K562 (cell line): Measurements from ENCODE around the gene NIPAL4. TPM values are rescaled to one million over a fixed set of nuclear protein-coding genes. Genes with fewer than 3 reads are reported as not detected.

ENCODE experiments used
- ATAC-seq: fragments of 200-7000 bp; cut with Tn5 transposase; 3 replicates; pipeline ENCODE4 v1.9.1; 2020; ENCODE audit warnings: moderate library complexity
- BruUV-seq: library from RNA; stranded (reverse); fragments of 400-500 nt; replicated peaks from 2 replicates; lab custom pipeline; 2021; lab: Mats Ljungman, UMichigan
- CTCF ChIA-PET: fragments of 300-600 bp; formaldehyde crosslinking; extraction: SDS; loops from one replicate; lab custom pipeline; 2021; ENCODE audit warnings: low intra/inter-chr PET ratio; lab: Yijun Ruan, JAX
- POLR2A ChIA-PET: fragments of 300-600, 350-650 bp; sonication (Branson Sonifier 250); formaldehyde crosslinking; extraction: SDS; loops from one replicate; lab custom pipeline; 2021; ENCODE audit warnings: antibody characterized with exemption, inconsistent platforms; lab: Yijun Ruan, JAX
- DNase-seq, 4 experiments: peaks; one replicate each; pipeline versions ENCODE4 v3.0.0 to v3.0.0-alpha.2; 2011 to 2018; ENCODE audit warnings: low spot score in 3 of 4, mixed read lengths in 3 of 4; ENCODE audit errors: extremely low read depth in 1 of 4
- FAIRE-seq: peaks from 2 replicates; lab custom pipeline; 2011; peaks lifted over from hg19 to GRCh38; lab: Jason Lieb, UNC
- H2AFZ ChIP-seq: 2 replicates; pipeline ENCODE4 v1.6.0; 2011; ENCODE audit warnings: low read depth, low read length, control low read depth, inconsistent platforms
- H3K27ac ChIP-seq: fragments of 200-600 bp; 3 replicates; pipeline ENCODE4 v1.8.0; 2011; ENCODE audit warnings: low read depth, mild to moderate bottlenecking, control low read depth, inconsistent platforms, low read length, moderate library complexity, mixed read lengths; ENCODE audit errors: extremely low read depth
- H3K27me3 ChIP-seq, 2 experiments: fragments of 300-600 bp in 1 of 2; 2 replicates in 1 of 2; 3 replicates in 1 of 2; pipeline versions ENCODE4 v1.6.0 to v1.8.0; 2011; ENCODE audit warnings: inconsistent platforms in 2 of 2, low read length in 2 of 2, mild to moderate bottlenecking in 1 of 2, mixed read lengths in 1 of 2, moderate library complexity in 1 of 2; ENCODE audit not compliant: control insufficient read depth in 2 of 2, insufficient read depth in 2 of 2
- H3K36me3 ChIP-seq: fragments of 300-600 bp; 3 replicates; pipeline ENCODE4 v1.8.0; 2011; ENCODE audit warnings: mild to moderate bottlenecking, low read length, inconsistent platforms; ENCODE audit not compliant: control insufficient read depth, insufficient read depth
- H3K4me1 ChIP-seq, 2 experiments: fragments of 200-600 bp in 1 of 2; replicated peaks in 1 of 2; 2 replicates in 1 of 2; 3 replicates in 1 of 2; pipeline versions ENCODE4 v1.5.1 to v1.8.0; 2011; ENCODE audit warnings: inconsistent platforms in 2 of 2, low read length in 2 of 2, mild to moderate bottlenecking in 1 of 2, mixed read lengths in 1 of 2, moderate library complexity in 1 of 2; ENCODE audit not compliant: control insufficient read depth in 2 of 2, insufficient read depth in 2 of 2
- H3K4me2 ChIP-seq: 2 replicates; pipeline ENCODE4 v1.6.1; 2011; ENCODE audit warnings: low read length, control low read depth, inconsistent platforms, mixed read lengths; ENCODE audit not compliant: insufficient read depth
- H3K4me3 ChIP-seq: fragments of 200-600 bp; sonication (generic), shearing (Covaris generic); 2 replicates; pipeline ENCODE4 v1.5.1; 2016; ENCODE audit warnings: control low read depth, inconsistent platforms
- H3K79me2 ChIP-seq: fragments of 200-600 bp; 3 replicates; pipeline ENCODE4 v1.8.0; 2011; ENCODE audit warnings: low read length, inconsistent platforms; ENCODE audit not compliant: control insufficient read depth, insufficient read depth
- H3K9ac ChIP-seq, 2 experiments: 2 replicates each; pipeline versions ENCODE4 v1.6.0 to v1.6.1; 2011; ENCODE audit warnings: low read depth in 2 of 2, low read length in 2 of 2, control low read depth in 1 of 2, inconsistent platforms in 1 of 2, mild to moderate bottlenecking in 1 of 2, mixed read lengths in 1 of 2; ENCODE audit not compliant: insufficient read depth in 1 of 2
- H3K9me1 ChIP-seq: one replicate; pipeline ENCODE4 v1.6.0; 2011; ENCODE audit warnings: inconsistent platforms, mild to moderate bottlenecking, low read length, moderate library complexity; ENCODE audit not compliant: control insufficient read depth, insufficient read depth
- H3K9me3 ChIP-seq: replicated peaks from 2 replicates; pipeline ENCODE4 v1.5.1; 2011; ENCODE audit warnings: low read depth, low read length, inconsistent platforms; ENCODE audit not compliant: control insufficient read depth, insufficient read depth
- H4K20me1 ChIP-seq: replicated peaks from 2 replicates; pipeline ENCODE4 v1.6.1; 2011; ENCODE audit warnings: low read length, inconsistent platforms, mixed read lengths; ENCODE audit not compliant: control insufficient read depth, insufficient read depth
- CREM ChIP-seq: IDR thresholded peaks from 2 replicates; pipeline ENCODE4 v1.6.1; 2014; ENCODE audit warnings: antibody characterized with exemption, low read depth
- HNRNPL ChIP-seq: fragments of 200-400 bp; formaldehyde crosslinking; IDR thresholded peaks from 2 replicates; pipeline ENCODE4 v1.6.1; 2017; ENCODE audit warnings: low read depth, mild to moderate bottlenecking, low read length
- PHB ChIP-seq: fragments of 250-450 bp; sonication (Bioruptor Pico); IDR thresholded peaks from 2 replicates; pipeline ENCODE4 v1.5.0; 2021
- WGBS: fragments of 100-300 bp; shearing (Covaris generic); methylation state at CpG from one replicate; pipeline ENCODE4 v1.1.6; 2016; ENCODE audit warnings: low coverage, mixed read lengths; ENCODE audit not compliant: insufficient coverage; ENCODE audit errors: missing lambda C conversion rate; 5-methylcytosine and 5-hydroxymethylcytosine counted together
- in situ Hi-C: fragments of 300-500 bp; cut with MboI; formaldehyde crosslinking; loops from 4 replicates; pipeline ENCODE4 v1.15.0; 2018; ENCODE audit warnings: inconsistent platforms, mixed read lengths
- intact Hi-C: fragments of 100-400 bp; cut with micrococcal nuclease; formaldehyde crosslinking; loops from 2 replicates; pipeline ENCODE4 v1.14.2; 2022
- polyA plus RNA-seq, 8 experiments: library from polyadenylated mRNA; depleted of rRNA in 4 of 8; stranded (reverse) in 5 of 8; unstranded in 3 of 8; fragments of >200 nt; fragmentation: Nextera tagmentation in 2 of 8; fragmentation: Illumina TruSeq in 1 of 8; extraction: Ambion mirVana in 2 of 8; extraction: Trizol in 1 of 8; gene quantifications; 2 replicates each; pipeline versions ENCODE4 v1.2.1 to v1.2.3, GENCODE V29; 2011 to 2014; ENCODE audit warnings: inconsistent platforms in 1 of 8, missing spikeins in 1 of 8
- total RNA-seq, 7 experiments: library from RNA; depleted of rRNA in 6 of 7; stranded (reverse); fragments of >200 nt in 6 of 7; fragmentation: Illumina TruSeq in 2 of 7; extraction: Trizol in 2 of 7; gene quantifications; 2 replicates each; pipeline versions ENCODE4 v1.2.1 to v1.2.3, GENCODE V29; 2011 to 2021; ENCODE audit warnings: low replicate concordance in 1 of 7
- TF ChIP-seq, protein P1 (sequence below): sonication (generic); formaldehyde crosslinking; IDR thresholded peaks from 2 replicates; pipeline ENCODE4 v1.8.0; 2023; ENCODE audit warnings: mild to moderate bottlenecking, missing genetic modification reagents
- TF ChIP-seq, protein P2 (sequence below): fragments of 450-650 bp; IDR thresholded peaks from 2 replicates; pipeline ENCODE4 v1.6.1; 2016; ENCODE audit warnings: mild to moderate bottlenecking, moderate library complexity
- TF ChIP-seq, protein P3 (sequence below): fragments of 450-650 bp; IDR thresholded peaks from 2 replicates; pipeline ENCODE4 v1.6.1; 2017; ENCODE audit warnings: mild to moderate bottlenecking, moderate library complexity

Gene NIPAL4
- total and polyA plus RNA-seq, 9 of the 15 experiments (the other 6 are each of a cell fraction or from before 2014, with no cell fraction given): not detected

DNA sequence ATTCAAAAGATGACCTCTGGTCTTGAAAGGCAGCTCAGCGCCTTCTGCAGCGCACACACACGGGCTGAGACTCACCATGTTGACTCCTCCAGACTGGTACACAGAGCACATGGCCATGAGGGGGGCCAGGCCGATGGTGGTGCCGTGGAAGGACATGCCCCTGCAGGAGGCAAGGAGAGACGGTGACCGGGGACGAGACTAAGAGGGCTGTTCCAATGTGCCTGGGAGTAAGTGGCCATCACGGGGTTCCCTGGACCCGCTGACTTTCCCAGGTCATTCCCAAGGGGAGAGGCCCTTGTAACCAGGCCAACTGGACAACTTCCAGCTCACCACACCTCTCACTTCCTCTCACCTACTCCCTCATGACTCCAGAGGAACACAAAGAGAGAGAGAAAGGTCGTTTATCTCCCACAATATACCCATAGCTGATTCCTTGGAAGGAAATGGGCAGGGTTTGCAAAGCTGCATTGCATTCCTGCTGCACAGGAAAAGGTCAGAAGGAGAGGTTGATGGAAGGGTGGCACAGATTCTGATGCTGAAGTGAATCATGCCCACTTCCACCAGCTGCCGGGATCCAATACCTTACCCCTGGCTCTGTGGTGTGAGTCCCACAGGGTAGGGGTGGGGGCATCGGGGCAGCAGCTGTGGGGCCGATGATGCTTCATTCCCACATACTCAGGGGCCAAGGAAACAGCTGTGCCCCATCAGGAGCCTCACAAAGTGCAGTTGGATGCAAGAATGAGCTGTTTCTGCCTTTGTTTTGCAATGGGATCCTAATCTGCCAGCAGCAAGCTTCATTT lies 47.2 kb downstream of the NIPAL4 start:
- ATAC-seq: no peak
- Histone ChIP-seq H3K4me1 (peaks cover 0 to 9% of the 10 kb centered on the region in 2 experiments; a peak in 2 of 5 replicates), H3K79me2 (no peaks in the 10 kb centered on the region), H3K9ac (peak overlapping the region in 1 of 2 experiments; percentile 32; a peak in 1 of 4 replicates), H3K36me3 (no peaks in the 10 kb centered on the region), H3K4me2 (no peak overlapping the region), H4K20me1 (no peaks in the 10 kb centered on the region), H3K27me3 (peaks cover 0 to 7% of the 10 kb centered on the region in 2 experiments; a peak in 1 of 5 replicates), H3K9me1 (no peaks in the 10 kb centered on the region), H2AFZ (no peak overlapping the region), H3K27ac (no peak overlapping the region), H3K9me3 (no peaks in the 10 kb centered on the region), H3K4me3 (no peak overlapping the region)
- no TSS peak for BruUV-seq
- ChIA-PET POLR2A (no interaction called here), CTCF (no interaction called here)
- intact Hi-C loops: no loop called here
- WGBS: 26% methylated on average over 13 of the region's 14 CpGs
- DNase-seq: no peak
- in situ Hi-C loops: no loop called here
- FAIRE-seq: no peak
- TF ChIP-seq PHB (CRISPR knock-in tag) (no peak), HNRNPL (no peak), CREM (no peak)
- TF ChIP-seq, protein P1, sequence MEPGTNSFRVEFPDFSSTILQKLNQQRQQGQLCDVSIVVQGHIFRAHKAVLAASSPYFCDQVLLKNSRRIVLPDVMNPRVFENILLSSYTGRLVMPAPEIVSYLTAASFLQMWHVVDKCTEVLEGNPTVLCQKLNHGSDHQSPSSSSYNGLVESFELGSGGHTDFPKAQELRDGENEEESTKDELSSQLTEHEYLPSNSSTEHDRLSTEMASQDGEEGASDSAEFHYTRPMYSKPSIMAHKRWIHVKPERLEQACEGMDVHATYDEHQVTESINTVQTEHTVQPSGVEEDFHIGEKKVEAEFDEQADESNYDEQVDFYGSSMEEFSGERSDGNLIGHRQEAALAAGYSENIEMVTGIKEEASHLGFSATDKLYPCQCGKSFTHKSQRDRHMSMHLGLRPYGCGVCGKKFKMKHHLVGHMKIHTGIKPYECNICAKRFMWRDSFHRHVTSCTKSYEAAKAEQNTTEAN (CRISPR knock-in tag): no peak
- TF ChIP-seq, protein P2, sequence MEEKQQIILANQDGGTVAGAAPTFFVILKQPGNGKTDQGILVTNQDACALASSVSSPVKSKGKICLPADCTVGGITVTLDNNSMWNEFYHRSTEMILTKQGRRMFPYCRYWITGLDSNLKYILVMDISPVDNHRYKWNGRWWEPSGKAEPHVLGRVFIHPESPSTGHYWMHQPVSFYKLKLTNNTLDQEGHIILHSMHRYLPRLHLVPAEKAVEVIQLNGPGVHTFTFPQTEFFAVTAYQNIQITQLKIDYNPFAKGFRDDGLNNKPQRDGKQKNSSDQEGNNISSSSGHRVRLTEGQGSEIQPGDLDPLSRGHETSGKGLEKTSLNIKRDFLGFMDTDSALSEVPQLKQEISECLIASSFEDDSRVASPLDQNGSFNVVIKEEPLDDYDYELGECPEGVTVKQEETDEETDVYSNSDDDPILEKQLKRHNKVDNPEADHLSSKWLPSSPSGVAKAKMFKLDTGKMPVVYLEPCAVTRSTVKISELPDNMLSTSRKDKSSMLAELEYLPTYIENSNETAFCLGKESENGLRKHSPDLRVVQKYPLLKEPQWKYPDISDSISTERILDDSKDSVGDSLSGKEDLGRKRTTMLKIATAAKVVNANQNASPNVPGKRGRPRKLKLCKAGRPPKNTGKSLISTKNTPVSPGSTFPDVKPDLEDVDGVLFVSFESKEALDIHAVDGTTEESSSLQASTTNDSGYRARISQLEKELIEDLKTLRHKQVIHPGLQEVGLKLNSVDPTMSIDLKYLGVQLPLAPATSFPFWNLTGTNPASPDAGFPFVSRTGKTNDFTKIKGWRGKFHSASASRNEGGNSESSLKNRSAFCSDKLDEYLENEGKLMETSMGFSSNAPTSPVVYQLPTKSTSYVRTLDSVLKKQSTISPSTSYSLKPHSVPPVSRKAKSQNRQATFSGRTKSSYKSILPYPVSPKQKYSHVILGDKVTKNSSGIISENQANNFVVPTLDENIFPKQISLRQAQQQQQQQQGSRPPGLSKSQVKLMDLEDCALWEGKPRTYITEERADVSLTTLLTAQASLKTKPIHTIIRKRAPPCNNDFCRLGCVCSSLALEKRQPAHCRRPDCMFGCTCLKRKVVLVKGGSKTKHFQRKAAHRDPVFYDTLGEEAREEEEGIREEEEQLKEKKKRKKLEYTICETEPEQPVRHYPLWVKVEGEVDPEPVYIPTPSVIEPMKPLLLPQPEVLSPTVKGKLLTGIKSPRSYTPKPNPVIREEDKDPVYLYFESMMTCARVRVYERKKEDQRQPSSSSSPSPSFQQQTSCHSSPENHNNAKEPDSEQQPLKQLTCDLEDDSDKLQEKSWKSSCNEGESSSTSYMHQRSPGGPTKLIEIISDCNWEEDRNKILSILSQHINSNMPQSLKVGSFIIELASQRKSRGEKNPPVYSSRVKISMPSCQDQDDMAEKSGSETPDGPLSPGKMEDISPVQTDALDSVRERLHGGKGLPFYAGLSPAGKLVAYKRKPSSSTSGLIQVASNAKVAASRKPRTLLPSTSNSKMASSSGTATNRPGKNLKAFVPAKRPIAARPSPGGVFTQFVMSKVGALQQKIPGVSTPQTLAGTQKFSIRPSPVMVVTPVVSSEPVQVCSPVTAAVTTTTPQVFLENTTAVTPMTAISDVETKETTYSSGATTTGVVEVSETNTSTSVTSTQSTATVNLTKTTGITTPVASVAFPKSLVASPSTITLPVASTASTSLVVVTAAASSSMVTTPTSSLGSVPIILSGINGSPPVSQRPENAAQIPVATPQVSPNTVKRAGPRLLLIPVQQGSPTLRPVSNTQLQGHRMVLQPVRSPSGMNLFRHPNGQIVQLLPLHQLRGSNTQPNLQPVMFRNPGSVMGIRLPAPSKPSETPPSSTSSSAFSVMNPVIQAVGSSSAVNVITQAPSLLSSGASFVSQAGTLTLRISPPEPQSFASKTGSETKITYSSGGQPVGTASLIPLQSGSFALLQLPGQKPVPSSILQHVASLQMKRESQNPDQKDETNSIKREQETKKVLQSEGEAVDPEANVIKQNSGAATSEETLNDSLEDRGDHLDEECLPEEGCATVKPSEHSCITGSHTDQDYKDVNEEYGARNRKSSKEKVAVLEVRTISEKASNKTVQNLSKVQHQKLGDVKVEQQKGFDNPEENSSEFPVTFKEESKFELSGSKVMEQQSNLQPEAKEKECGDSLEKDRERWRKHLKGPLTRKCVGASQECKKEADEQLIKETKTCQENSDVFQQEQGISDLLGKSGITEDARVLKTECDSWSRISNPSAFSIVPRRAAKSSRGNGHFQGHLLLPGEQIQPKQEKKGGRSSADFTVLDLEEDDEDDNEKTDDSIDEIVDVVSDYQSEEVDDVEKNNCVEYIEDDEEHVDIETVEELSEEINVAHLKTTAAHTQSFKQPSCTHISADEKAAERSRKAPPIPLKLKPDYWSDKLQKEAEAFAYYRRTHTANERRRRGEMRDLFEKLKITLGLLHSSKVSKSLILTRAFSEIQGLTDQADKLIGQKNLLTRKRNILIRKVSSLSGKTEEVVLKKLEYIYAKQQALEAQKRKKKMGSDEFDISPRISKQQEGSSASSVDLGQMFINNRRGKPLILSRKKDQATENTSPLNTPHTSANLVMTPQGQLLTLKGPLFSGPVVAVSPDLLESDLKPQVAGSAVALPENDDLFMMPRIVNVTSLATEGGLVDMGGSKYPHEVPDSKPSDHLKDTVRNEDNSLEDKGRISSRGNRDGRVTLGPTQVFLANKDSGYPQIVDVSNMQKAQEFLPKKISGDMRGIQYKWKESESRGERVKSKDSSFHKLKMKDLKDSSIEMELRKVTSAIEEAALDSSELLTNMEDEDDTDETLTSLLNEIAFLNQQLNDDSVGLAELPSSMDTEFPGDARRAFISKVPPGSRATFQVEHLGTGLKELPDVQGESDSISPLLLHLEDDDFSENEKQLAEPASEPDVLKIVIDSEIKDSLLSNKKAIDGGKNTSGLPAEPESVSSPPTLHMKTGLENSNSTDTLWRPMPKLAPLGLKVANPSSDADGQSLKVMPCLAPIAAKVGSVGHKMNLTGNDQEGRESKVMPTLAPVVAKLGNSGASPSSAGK: no peak
- TF ChIP-seq, protein P3, sequence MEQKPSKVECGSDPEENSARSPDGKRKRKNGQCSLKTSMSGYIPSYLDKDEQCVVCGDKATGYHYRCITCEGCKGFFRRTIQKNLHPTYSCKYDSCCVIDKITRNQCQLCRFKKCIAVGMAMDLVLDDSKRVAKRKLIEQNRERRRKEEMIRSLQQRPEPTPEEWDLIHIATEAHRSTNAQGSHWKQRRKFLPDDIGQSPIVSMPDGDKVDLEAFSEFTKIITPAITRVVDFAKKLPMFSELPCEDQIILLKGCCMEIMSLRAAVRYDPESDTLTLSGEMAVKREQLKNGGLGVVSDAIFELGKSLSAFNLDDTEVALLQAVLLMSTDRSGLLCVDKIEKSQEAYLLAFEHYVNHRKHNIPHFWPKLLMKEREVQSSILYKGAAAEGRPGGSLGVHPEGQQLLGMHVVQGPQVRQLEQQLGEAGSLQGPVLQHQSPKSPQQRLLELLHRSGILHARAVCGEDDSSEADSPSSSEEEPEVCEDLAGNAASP: no peak
